HepG2 (cell line): ENCODE results near the gene FMNL1. TPM values are rescaled to one million over a fixed set of nuclear protein-coding genes. Genes with fewer than 3 reads are reported as not detected.

Source experiments
- BCL6 ChIP-seq: IDR thresholded peaks from 2 replicates; pipeline ENCODE4 v1.6.1; 2016; ENCODE audit warnings: missing genetic modification reagents, missing compliant biosample characterization
- GATAD2A ChIP-seq: IDR thresholded peaks from 2 replicates; pipeline ENCODE4 v1.6.1; 2016
- MED8 ChIP-seq: sonication (generic); formaldehyde crosslinking; IDR thresholded peaks from 2 replicates; pipeline ENCODE4 v1.8.1; 2023; ENCODE audit warnings: mild to moderate bottlenecking, missing genetic modification reagents; ENCODE audit not compliant: insufficient replicate concordance
- NFE2L2 ChIP-seq: fragments of 150-350 bp; IDR thresholded peaks from 2 replicates; pipeline ENCODE4 v1.6.1; 2014; ENCODE audit warnings: low read length
- NONO ChIP-seq, 2 experiments: fragments of 450-650 bp in 1 of 2; sonication (generic) in 1 of 2; formaldehyde crosslinking in 1 of 2; IDR thresholded peaks in 1 of 2; conservative IDR thresholded peaks in 1 of 2; 2 replicates each; pipeline versions ENCODE4 v1.6.1 to v1.8.0; 2017 to 2022; ENCODE audit warnings: mild to moderate bottlenecking in 1 of 2, missing genetic modification reagents in 1 of 2, moderate library complexity in 1 of 2
- PHF8 ChIP-seq: sonication (generic); formaldehyde crosslinking; IDR thresholded peaks from 2 replicates; pipeline ENCODE4 v1.5.0; 2020; ENCODE audit warnings: missing genetic modification reagents
- POLR2AphosphoS2 ChIP-seq: IDR thresholded peaks from 2 replicates; pipeline ENCODE4 v1.6.1; 2011; ENCODE audit warnings: low read depth, low read length, improper control_type of control experiment
- POLR2G ChIP-seq: fragments of 200-400 bp; formaldehyde crosslinking; IDR thresholded peaks from 2 replicates; pipeline ENCODE4 v1.6.1; 2018; ENCODE audit warnings: mild to moderate bottlenecking, low read depth, low read length, moderate library complexity
- RAD21 ChIP-seq: fragments of 450-650 bp; formaldehyde crosslinking; IDR thresholded peaks from 2 replicates; pipeline ENCODE4 v1.5.0; 2020; ENCODE audit warnings: mild to moderate bottlenecking
- SALL1 ChIP-seq: sonication (generic); formaldehyde crosslinking; IDR thresholded peaks from 2 replicates; pipeline ENCODE4 v1.8.0; 2022; ENCODE audit warnings: mild to moderate bottlenecking, missing genetic modification reagents
- SAP130 ChIP-seq: IDR thresholded peaks from 2 replicates; pipeline ENCODE4 v1.6.1; 2016; ENCODE audit warnings: low read depth
- SIX1 ChIP-seq: sonication (generic); formaldehyde crosslinking; IDR thresholded peaks from 2 replicates; pipeline ENCODE4 v1.4.0; 2020; ENCODE audit warnings: missing genetic modification reagents, borderline replicate concordance
- SMC3 ChIP-seq: IDR thresholded peaks from 2 replicates; pipeline ENCODE4 v1.6.1; 2011; ENCODE audit warnings: low read length, improper control_type of control experiment
- TEAD3 ChIP-seq: optimal IDR thresholded peaks from 2 replicates; pipeline ENCODE3; 2016; ENCODE audit warnings: borderline replicate concordance
- ZBTB20 ChIP-seq: sonication (generic); formaldehyde crosslinking; IDR thresholded peaks from 2 replicates; pipeline ENCODE4 v1.8.1; 2023; ENCODE audit warnings: missing genetic modification reagents, low read depth, mild to moderate bottlenecking, borderline replicate concordance
- ZFP36 ChIP-seq: fragments of 150-350 bp; IDR thresholded peaks from 2 replicates; pipeline ENCODE4 v1.6.1; 2018; ENCODE audit warnings: borderline replicate concordance, low read length, low read depth; ENCODE audit not compliant: partially characterized antibody
- ZFP36L1 ChIP-seq: sonication (generic); formaldehyde crosslinking; IDR thresholded peaks from 2 replicates; pipeline ENCODE4 v1.8.0; 2022; ENCODE audit warnings: mild to moderate bottlenecking, missing genetic modification reagents, moderate library complexity
- ZFP90 ChIP-seq: sonication (generic); formaldehyde crosslinking; IDR thresholded peaks from 2 replicates; pipeline ENCODE4 v1.8.0; 2022; ENCODE audit warnings: missing genetic modification reagents, mild to moderate bottlenecking, inconsistent platforms, borderline replicate concordance
- ZFX ChIP-seq: sonication (generic); formaldehyde crosslinking; IDR thresholded peaks from 2 replicates; pipeline ENCODE4 v1.4.0; 2020; ENCODE audit warnings: mild to moderate bottlenecking, low read depth, missing genetic modification reagents, moderate library complexity
- ZNF501 ChIP-seq: sonication (generic); formaldehyde crosslinking; IDR thresholded peaks from 2 replicates; pipeline ENCODE4 v1.5.1; 2020; ENCODE audit warnings: mild to moderate bottlenecking, moderate library complexity, missing genetic modification reagents
- ZNF839 ChIP-seq: sonication (generic); formaldehyde crosslinking; IDR thresholded peaks from 2 replicates; pipeline ENCODE4 v1.4.0; 2020; ENCODE audit warnings: missing genetic modification reagents, mild to moderate bottlenecking, borderline replicate concordance
- polyA plus RNA-seq, 8 experiments: library from polyadenylated mRNA; depleted of rRNA in 3 of 8; stranded (reverse) in 7 of 8; unstranded in 1 of 8; fragments of >200 nt; fragmentation: Illumina TruSeq in 4 of 8; extraction: Trizol in 4 of 8; gene quantifications; 2 replicates each; pipeline versions ENCODE4 v1.2.1 to v1.2.3, GENCODE V29; 2011 to 2016; ENCODE audit warnings: low read depth in 4 of 8, missing spikeins in 1 of 8, mixed read lengths in 1 of 8; ENCODE audit not compliant: insufficient read depth in 1 of 8
- total RNA-seq, 5 experiments: library from RNA; depleted of rRNA; stranded (reverse); fragments of >200 nt; fragmentation: Illumina TruSeq; extraction: Trizol; gene quantifications; 2 replicates each; pipeline ENCODE4 v1.2.3, GENCODE V29; 2016; ENCODE audit warnings: low read depth in 1 of 5
- TF ChIP-seq, protein P1 (sequence below): IDR thresholded peaks from 2 replicates; pipeline ENCODE4 v1.6.1; 2012; ENCODE audit warnings: low read depth, low read length, improper control_type of control experiment
- TF ChIP-seq, protein P2 (sequence below): fragments of 450-650 bp; IDR thresholded peaks from 2 replicates; pipeline ENCODE4 v1.6.1; 2017; ENCODE audit warnings: mild to moderate bottlenecking
- TF ChIP-seq, protein P3 (sequence below): IDR thresholded peaks from 2 replicates; pipeline ENCODE4 v1.6.1; 2016; ENCODE audit warnings: mild to moderate bottlenecking, missing biosample characterization, missing genetic modification reagents
- TF ChIP-seq, protein P4 (sequence below): sonication (generic); formaldehyde crosslinking; IDR thresholded peaks from 2 replicates; pipeline ENCODE4 v1.4.0; 2020; ENCODE audit warnings: low read depth, mild to moderate bottlenecking, missing genetic modification reagents

The FMNL1 gene
- total and polyA plus RNA-seq, 2 of the 13 experiments (the other 11 are each of a cell fraction or from before 2014, with no cell fraction given) = 0.53 to 0.70 TPM

DNA sequence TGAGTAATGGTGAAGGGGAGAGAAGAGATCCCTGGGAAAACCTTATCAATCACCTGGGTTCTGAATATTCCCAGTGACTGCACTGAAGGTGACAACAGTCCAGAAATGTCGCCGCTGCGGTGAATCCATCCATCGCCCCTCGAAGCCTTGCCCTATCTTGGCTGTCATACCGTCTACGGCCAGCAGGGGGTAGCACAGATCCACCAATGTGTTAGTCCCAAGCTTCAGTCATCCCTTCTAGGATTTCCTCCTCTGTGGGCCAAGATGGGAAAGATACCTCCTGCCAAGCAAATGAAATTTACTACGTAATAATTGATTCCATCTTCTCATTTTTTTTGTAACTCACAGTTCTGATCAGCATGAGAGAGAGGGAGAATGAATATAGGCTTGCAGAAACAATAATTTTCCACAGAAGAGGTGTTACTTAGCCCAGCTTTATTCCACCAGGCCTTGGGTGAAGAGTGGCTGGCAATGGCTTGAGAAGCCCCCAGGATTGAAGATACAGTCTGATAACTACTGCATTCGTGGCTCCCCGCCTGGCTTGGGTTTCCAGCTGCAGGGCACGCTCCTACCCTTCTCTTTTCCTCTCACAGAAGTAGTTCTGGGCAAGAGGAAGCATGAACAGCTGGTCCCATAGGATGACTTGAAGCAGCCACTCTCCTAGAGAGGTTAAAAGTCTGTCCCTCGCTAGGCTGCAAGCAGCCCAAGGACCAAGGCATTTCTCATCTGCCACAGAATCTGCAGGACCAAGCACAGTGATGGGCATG lies 2.6 kb upstream of the FMNL1 start (continued):
- TF ChIP-seq, protein P1, sequence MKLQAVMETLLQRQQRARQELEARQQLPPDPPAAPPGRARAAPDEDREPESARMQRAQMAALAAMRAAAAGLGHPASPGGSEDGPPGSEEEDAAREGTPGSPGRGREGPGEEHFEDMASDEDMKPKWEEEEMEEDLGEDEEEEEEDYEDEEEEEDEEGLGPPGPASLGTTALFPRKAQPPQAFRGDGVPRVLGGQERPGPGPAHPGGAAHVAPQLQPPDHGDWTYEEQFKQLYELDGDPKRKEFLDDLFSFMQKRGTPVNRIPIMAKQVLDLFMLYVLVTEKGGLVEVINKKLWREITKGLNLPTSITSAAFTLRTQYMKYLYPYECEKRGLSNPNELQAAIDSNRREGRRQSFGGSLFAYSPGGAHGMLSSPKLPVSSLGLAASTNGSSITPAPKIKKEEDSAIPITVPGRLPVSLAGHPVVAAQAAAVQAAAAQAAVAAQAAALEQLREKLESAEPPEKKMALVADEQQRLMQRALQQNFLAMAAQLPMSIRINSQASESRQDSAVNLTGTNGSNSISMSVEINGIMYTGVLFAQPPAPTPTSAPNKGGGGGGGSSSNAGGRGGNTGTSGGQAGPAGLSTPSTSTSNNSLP = peak; percentile 35; the same call in 1 of the 2 replicates
- peak; percentile 45; the same call in 1 of the 2 replicates for TF ChIP-seq ZNF501
- TF ChIP-seq NONO (IDR thresholded peaks at IDR 0.05) = no peak
- TF ChIP-seq NONO (CRISPR knock-in tag; conservative IDR thresholded peaks at IDR 0.05) = no peak
- no peak for TF ChIP-seq POLR2AphosphoS2
- TF ChIP-seq BCL6 (CRISPR knock-in tag) = peak; percentile 39; the same call in 1 of the 2 replicates
- TF ChIP-seq PHF8 (CRISPR knock-in tag) = 0 out of 2 replicates have a peak, but pooled peaks have one; percentile 17
- TF ChIP-seq ZFX (CRISPR knock-in tag) = peak; percentile 46; the same call in 1 of the 2 replicates
- peak; percentile 39; the same call in 1 of the 2 replicates for TF ChIP-seq SIX1 (CRISPR knock-in tag)
- no peak for TF ChIP-seq ZBTB20 (CRISPR knock-in tag)
- 0 out of 2 replicates have a peak, but pooled peaks have one; percentile 24 for TF ChIP-seq SAP130
- TF ChIP-seq ZFP90 (CRISPR knock-in tag) = no peak
- TF ChIP-seq, protein P2, sequence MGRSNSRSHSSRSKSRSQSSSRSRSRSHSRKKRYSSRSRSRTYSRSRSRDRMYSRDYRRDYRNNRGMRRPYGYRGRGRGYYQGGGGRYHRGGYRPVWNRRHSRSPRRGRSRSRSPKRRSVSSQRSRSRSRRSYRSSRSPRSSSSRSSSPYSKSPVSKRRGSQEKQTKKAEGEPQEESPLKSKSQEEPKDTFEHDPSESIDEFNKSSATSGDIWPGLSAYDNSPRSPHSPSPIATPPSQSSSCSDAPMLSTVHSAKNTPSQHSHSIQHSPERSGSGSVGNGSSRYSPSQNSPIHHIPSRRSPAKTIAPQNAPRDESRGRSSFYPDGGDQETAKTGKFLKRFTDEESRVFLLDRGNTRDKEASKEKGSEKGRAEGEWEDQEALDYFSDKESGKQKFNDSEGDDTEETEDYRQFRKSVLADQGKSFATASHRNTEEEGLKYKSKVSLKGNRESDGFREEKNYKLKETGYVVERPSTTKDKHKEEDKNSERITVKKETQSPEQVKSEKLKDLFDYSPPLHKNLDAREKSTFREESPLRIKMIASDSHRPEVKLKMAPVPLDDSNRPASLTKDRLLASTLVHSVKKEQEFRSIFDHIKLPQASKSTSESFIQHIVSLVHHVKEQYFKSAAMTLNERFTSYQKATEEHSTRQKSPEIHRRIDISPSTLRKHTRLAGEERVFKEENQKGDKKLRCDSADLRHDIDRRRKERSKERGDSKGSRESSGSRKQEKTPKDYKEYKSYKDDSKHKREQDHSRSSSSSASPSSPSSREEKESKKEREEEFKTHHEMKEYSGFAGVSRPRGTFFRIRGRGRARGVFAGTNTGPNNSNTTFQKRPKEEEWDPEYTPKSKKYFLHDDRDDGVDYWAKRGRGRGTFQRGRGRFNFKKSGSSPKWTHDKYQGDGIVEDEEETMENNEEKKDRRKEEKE = no peak
- TF ChIP-seq ZNF839 (CRISPR knock-in tag) = no peak
- no peak for TF ChIP-seq NFE2L2
- TF ChIP-seq SALL1 (CRISPR knock-in tag) = peak; percentile 20; the same call in 1 of the 2 replicates
- TF ChIP-seq TEAD3 (CRISPR knock-in tag) = peak; percentile 69
- peak; percentile 45; the same call in 1 of the 2 replicates for TF ChIP-seq GATAD2A (CRISPR knock-in tag)
- peak; percentile 96 for TF ChIP-seq SMC3
- TF ChIP-seq ZFP36 = no peak
- no peak for TF ChIP-seq ZFP36L1 (CRISPR knock-in tag)
- peak; percentile 94 for TF ChIP-seq RAD21 (CRISPR knock-in tag)
- TF ChIP-seq POLR2G = no peak
- TF ChIP-seq, protein P3, sequence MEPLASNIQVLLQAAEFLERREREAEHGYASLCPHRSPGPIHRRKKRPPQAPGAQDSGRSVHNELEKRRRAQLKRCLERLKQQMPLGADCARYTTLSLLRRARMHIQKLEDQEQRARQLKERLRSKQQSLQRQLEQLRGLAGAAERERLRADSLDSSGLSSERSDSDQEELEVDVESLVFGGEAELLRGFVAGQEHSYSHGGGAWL (CRISPR knock-in tag) = no peak
- TF ChIP-seq, protein P4, sequence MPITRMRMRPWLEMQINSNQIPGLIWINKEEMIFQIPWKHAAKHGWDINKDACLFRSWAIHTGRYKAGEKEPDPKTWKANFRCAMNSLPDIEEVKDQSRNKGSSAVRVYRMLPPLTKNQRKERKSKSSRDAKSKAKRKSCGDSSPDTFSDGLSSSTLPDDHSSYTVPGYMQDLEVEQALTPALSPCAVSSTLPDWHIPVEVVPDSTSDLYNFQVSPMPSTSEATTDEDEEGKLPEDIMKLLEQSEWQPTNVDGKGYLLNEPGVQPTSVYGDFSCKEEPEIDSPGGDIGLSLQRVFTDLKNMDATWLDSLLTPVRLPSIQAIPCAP = no peak
- no peak for TF ChIP-seq MED8 (CRISPR knock-in tag)
